HCT116 (cell line): ENCODE data around the gene GALNT18. TPM values are rescaled to one million over a fixed set of nuclear protein-coding genes. Genes with fewer than 3 reads are reported as not detected.

Experiments used
- ATAC-seq: fragments of 200-7000 bp; cut with Tn5 transposase; 2 replicates; pipeline ENCODE4 v1.9.1; 2020; ENCODE audit warnings: mild to moderate bottlenecking, moderate library complexity
- BruUV-seq: library from RNA; stranded (reverse); fragments of 400-500 nt; replicated peaks from 2 replicates; lab custom pipeline; 2021; lab: Mats Ljungman, UMichigan
- CTCF ChIA-PET: fragments of 300-600 bp; sonication (Branson Sonifier 250); formaldehyde crosslinking; loops from one replicate; lab custom pipeline; 2021; ENCODE audit warnings: antibody characterized with exemption; lab: Charles Lee
- POLR2A ChIA-PET: fragments of 300-600, 350-600 bp; sonication (Branson Sonifier 250); formaldehyde crosslinking; loops from one replicate; lab custom pipeline; 2021; ENCODE audit warnings: antibody characterized with exemption; lab: Charles Lee
- RAD21 ChIA-PET, 2 experiments: fragments of 300-600 bp; sonication (Branson Sonifier 250); formaldehyde crosslinking; loops; one replicate each; lab custom pipeline; 2023; ENCODE audit warnings: low total read pairs in 2 of 2; ENCODE audit not compliant: uncharacterized antibody in 2 of 2, unreplicated experiment in 2 of 2, low non-redundant PET in 1 of 2; lab: Charles Lee
- DNase-seq: peaks from one replicate; pipeline ENCODE4 v3.0.0-alpha.2; 2010; ENCODE audit warnings: low read depth, low spot score
- H2AFZ ChIP-seq: fragments of 200-600 bp; shearing (Covaris generic), sonication (generic); 2 replicates; pipeline ENCODE4 v1.6.1; 2017; ENCODE audit warnings: low read depth, mixed run types, mixed read lengths, antibody characterized with exemption, low read length; ENCODE audit not compliant: poor library complexity, severe bottlenecking
- H3K27ac ChIP-seq: 2 replicates; pipeline ENCODE4 v1.5.1; 2012; ENCODE audit warnings: low read depth, low read length
- H3K27me3 ChIP-seq: fragments of 200-600 bp; sonication (generic); 2 replicates; pipeline ENCODE4 v1.6.1; 2016; ENCODE audit warnings: mixed run types, low read length, mixed read lengths; ENCODE audit not compliant: insufficient read depth
- H3K36me3 ChIP-seq, 2 experiments: fragments of 200-500 bp in 1 of 2; fragments of 200-600 bp in 1 of 2; sonication (Bioruptor generic) in 1 of 2; sonication (generic) in 1 of 2; 2 replicates each; pipeline versions ENCODE4 v1.5.1 to v1.6.1; 2014 to 2016; ENCODE audit warnings: low read length in 2 of 2, inconsistent platforms in 1 of 2, mixed read lengths in 1 of 2, mixed run types in 1 of 2; ENCODE audit not compliant: insufficient read depth in 2 of 2, control insufficient read depth in 1 of 2
- H3K4me1 ChIP-seq, 2 experiments: fragments of 200-600 bp in 1 of 2; sonication (generic) in 1 of 2; 2 replicates each; pipeline versions ENCODE4 v1.5.1 to v1.6.1; 2012 to 2017; ENCODE audit warnings: low read length in 2 of 2, inconsistent platforms in 1 of 2, mild to moderate bottlenecking in 1 of 2, mixed read lengths in 1 of 2, mixed run types in 1 of 2, moderate library complexity in 1 of 2; ENCODE audit not compliant: insufficient read depth in 2 of 2, control insufficient read depth in 1 of 2
- H3K4me2 ChIP-seq: fragments of 200-600 bp; sonication (generic); 2 replicates; pipeline ENCODE4 v1.6.1; 2017; ENCODE audit warnings: mixed run types, low read length, mixed read lengths
- H3K4me3 ChIP-seq, 2 experiments: fragments of 200-600 bp in 1 of 2; sonication (generic) in 1 of 2; replicated peaks in 1 of 2; 2 replicates each; pipeline ENCODE4 v1.5.1; 2011 to 2016; ENCODE audit warnings: low read length in 2 of 2, control low read depth in 1 of 2, low read depth in 1 of 2, mild to moderate bottlenecking in 1 of 2, mixed read lengths in 1 of 2, mixed run types in 1 of 2
- H3K79me2 ChIP-seq: fragments of 200-600 bp; sonication (generic); 2 replicates; pipeline ENCODE4 v1.6.1; 2017; ENCODE audit warnings: mild to moderate bottlenecking, mixed run types, low read length, moderate library complexity, mixed read lengths; ENCODE audit not compliant: insufficient read depth
- H3K9ac ChIP-seq: fragments of 200-600 bp; sonication (generic); 2 replicates; pipeline ENCODE4 v1.6.1; 2016; ENCODE audit warnings: low read length, mixed read lengths
- H3K9me2 ChIP-seq: fragments of 200-600 bp; sonication (generic), shearing (Covaris generic); 2 replicates; pipeline ENCODE4 v1.6.1; 2017; ENCODE audit warnings: mixed run types, mild to moderate bottlenecking, moderate library complexity; ENCODE audit not compliant: insufficient read depth
- H3K9me3 ChIP-seq, 2 experiments: fragments of 200-500 bp in 1 of 2; fragments of 200-600 bp in 1 of 2; sonication (Bioruptor generic) in 1 of 2; sonication (generic) in 1 of 2; 2 replicates each; pipeline ENCODE4 v1.6.1; 2014 to 2017; ENCODE audit warnings: low read length in 2 of 2, mixed read lengths in 2 of 2, inconsistent platforms in 1 of 2, low read depth in 1 of 2, mild to moderate bottlenecking in 1 of 2, mixed run types in 1 of 2, moderate library complexity in 1 of 2; ENCODE audit not compliant: control insufficient read depth in 1 of 2, insufficient read depth in 1 of 2
- H4K20me1 ChIP-seq: fragments of 200-600 bp; sonication (generic), shearing (Covaris generic); 2 replicates; pipeline ENCODE4 v1.6.1; 2017; ENCODE audit warnings: mixed run types, mild to moderate bottlenecking, moderate library complexity; ENCODE audit not compliant: insufficient read depth
- CBX3 ChIP-seq: IDR thresholded peaks from 2 replicates; pipeline ENCODE4 v1.6.1; 2012; ENCODE audit warnings: low read depth
- CEBPB ChIP-seq: IDR thresholded peaks from 2 replicates; pipeline ENCODE4 v1.6.1; 2012; ENCODE audit warnings: low read depth
- EZH2 ChIP-seq: fragments of 200-600 bp; sonication (generic); IDR thresholded peaks from 2 replicates; pipeline ENCODE4 v1.6.1; 2017; ENCODE audit warnings: antibody characterized with exemption, mixed run types
- EZH2phosphoT487 ChIP-seq: fragments of 200-600 bp; IDR thresholded peaks from 2 replicates; pipeline ENCODE4 v1.6.1; 2018; ENCODE audit warnings: antibody characterized with exemption, borderline replicate concordance
- JUND ChIP-seq: IDR thresholded peaks from 2 replicates; pipeline ENCODE4 v1.6.1; 2012
- POLR2AphosphoS5 ChIP-seq: IDR thresholded peaks from 2 replicates; pipeline ENCODE4 v1.6.1; 2011; ENCODE audit warnings: mild to moderate bottlenecking, low read depth, low read length, moderate library complexity
- RAD21 ChIP-seq: IDR thresholded peaks from 2 replicates; pipeline ENCODE4 v1.6.1; 2012; ENCODE audit warnings: low read depth, mild to moderate bottlenecking
- SP1 ChIP-seq: IDR thresholded peaks from 2 replicates; pipeline ENCODE4 v1.6.1; 2012; ENCODE audit warnings: low read depth
- TCF7L2 ChIP-seq: IDR thresholded peaks from 2 replicates; pipeline ENCODE4 v1.7.0; 2011; ENCODE audit warnings: borderline replicate concordance, inconsistent platforms; ENCODE audit not compliant: insufficient read depth, insufficient read length; ENCODE audit errors: extremely low read depth
- YY1 ChIP-seq: IDR thresholded peaks from 2 replicates; pipeline ENCODE4 v1.6.1; 2011; ENCODE audit warnings: low read length, low read depth, moderate library complexity, mild to moderate bottlenecking; ENCODE audit not compliant: insufficient replicate concordance; ENCODE audit errors: extremely low read depth
- ZFX ChIP-seq: fragments of 450-650 bp; IDR thresholded peaks from 2 replicates; pipeline ENCODE4 v1.6.1; 2017
- intact Hi-C: fragments of 100-400 bp; cut with micrococcal nuclease; formaldehyde crosslinking; loops from 2 replicates; pipeline ENCODE4 v1.10.0; 2022
- total RNA-seq: library from RNA; stranded (reverse); gene quantifications from one replicate; pipeline ENCODE4 v1.2.1, GENCODE V29; 2021; ENCODE audit not compliant: unreplicated experiment
- TF ChIP-seq, protein P1 (sequence below): IDR thresholded peaks from 2 replicates; pipeline ENCODE4 v1.6.1; 2012; ENCODE audit warnings: low read depth
- TF ChIP-seq, protein P2 (sequence below): IDR thresholded peaks from 2 replicates; pipeline ENCODE4 v1.6.1; 2011; ENCODE audit warnings: mild to moderate bottlenecking, low read length, moderate library complexity; ENCODE audit not compliant: insufficient replicate concordance; ENCODE audit errors: extremely low read depth
- TF ChIP-seq, protein P3 (sequence below), 3 experiments: fragments of 200-600 bp in 1 of 3; sonication (generic) in 1 of 3; IDR thresholded peaks in 2 of 3; conservative IDR thresholded peaks in 1 of 3; 2 replicates each; pipeline ENCODE4 v1.5.1; 2012 to 2017; ENCODE audit warnings: low read depth in 2 of 3, low read length in 2 of 3, antibody characterized with exemption in 1 of 3, borderline replicate concordance in 1 of 3, control low read depth in 1 of 3, mild to moderate bottlenecking in 1 of 3, mixed read lengths in 1 of 3, mixed run types in 1 of 3, moderate library complexity in 1 of 3; ENCODE audit not compliant: insufficient read depth in 1 of 3

The GALNT18 gene
- total RNA-seq, 1 experiment from 2014 or later = 19.9 TPM

DNA sequence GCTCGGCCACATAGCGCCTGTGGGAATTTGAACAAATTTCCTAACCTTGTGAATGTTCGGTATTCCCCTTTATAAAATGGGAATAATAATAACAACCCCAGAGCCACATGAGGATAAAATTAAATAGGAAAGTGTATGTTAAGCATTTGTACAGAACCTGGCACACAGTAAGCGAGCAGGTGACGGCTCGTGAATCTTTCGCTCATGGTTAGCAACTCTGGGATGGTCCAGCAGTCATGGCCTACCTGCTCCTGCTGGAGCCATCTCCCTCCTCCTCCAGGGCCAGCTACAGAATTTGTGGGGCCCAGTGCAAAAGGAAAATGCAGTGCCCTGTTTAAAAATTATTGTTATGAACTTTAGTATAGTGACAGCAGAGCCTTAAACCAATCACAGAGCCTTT, 180.3 kb downstream of the GALNT18 start:
- Histone ChIP-seq H3K27me3 (no peaks in the 10 kb centered on the region), H3K9me3 (no peaks in the 10 kb centered on the region), H3K4me3 (no peak overlapping the region), H2AFZ (no peak overlapping the region), H3K4me1 (peaks cover 11 to 15% of the 10 kb centered on the region in 2 experiments; a peak in 3 of 4 replicates), H3K79me2 (no peaks in the 10 kb centered on the region), H4K20me1 (no peaks in the 10 kb centered on the region), H3K9me2 (no peaks in the 10 kb centered on the region), H3K4me2 (no peak overlapping the region), H3K27ac (no peak overlapping the region), H3K36me3 (no peaks in the 10 kb centered on the region), H3K9ac (no peak overlapping the region)
- DNase-seq (no peak), ATAC-seq (no peak)
- CTCF ChIA-PET = no interaction called here
- BruUV-seq = no TSS peak
- intact Hi-C loops = no loop called here
- TF ChIP-seq SP1 = no peak
- TF ChIP-seq, protein P1, sequence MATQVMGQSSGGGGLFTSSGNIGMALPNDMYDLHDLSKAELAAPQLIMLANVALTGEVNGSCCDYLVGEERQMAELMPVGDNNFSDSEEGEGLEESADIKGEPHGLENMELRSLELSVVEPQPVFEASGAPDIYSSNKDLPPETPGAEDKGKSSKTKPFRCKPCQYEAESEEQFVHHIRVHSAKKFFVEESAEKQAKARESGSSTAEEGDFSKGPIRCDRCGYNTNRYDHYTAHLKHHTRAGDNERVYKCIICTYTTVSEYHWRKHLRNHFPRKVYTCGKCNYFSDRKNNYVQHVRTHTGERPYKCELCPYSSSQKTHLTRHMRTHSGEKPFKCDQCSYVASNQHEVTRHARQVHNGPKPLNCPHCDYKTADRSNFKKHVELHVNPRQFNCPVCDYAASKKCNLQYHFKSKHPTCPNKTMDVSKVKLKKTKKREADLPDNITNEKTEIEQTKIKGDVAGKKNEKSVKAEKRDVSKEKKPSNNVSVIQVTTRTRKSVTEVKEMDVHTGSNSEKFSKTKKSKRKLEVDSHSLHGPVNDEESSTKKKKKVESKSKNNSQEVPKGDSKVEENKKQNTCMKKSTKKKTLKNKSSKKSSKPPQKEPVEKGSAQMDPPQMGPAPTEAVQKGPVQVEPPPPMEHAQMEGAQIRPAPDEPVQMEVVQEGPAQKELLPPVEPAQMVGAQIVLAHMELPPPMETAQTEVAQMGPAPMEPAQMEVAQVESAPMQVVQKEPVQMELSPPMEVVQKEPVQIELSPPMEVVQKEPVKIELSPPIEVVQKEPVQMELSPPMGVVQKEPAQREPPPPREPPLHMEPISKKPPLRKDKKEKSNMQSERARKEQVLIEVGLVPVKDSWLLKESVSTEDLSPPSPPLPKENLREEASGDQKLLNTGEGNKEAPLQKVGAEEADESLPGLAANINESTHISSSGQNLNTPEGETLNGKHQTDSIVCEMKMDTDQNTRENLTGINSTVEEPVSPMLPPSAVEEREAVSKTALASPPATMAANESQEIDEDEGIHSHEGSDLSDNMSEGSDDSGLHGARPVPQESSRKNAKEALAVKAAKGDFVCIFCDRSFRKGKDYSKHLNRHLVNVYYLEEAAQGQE = no peak
- TF ChIP-seq CEBPB = no peak
- no peak for TF ChIP-seq EZH2phosphoT487
- TF ChIP-seq ZFX = no peak
- TF ChIP-seq EZH2 = no peak
- no peak for TF ChIP-seq JUND
- no peak for TF ChIP-seq CBX3
- POLR2A ChIA-PET = no interaction called here
- RAD21 ChIA-PET = no interaction called here

DNA sequence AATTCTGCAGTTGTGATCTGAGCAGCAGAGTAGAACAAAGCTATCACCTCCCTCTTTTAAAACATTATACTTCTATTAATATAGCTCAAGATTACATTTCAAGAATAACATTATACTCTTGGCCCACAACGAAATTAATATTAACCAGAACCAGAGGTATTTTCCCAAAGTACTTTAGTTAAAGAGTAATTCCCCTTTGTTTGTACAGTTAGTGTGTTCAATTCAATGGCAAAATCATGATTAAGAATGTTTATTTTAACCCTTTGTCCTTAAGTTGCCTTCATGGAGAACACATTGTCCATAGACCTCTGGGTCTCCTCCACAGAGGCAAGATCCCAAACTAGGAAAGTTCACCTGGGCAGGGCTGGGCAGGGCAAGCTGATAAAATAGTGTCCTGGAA, 180.7 kb downstream of the GALNT18 start:
- H3K79me2 ChIP-seq = no peaks in the 10 kb centered on the region
- H3K27ac ChIP-seq = no peak overlapping the region
- no peak for DNase-seq
- no peak for ATAC-seq
- H3K4me1 ChIP-seq = peaks cover 11 to 15% of the 10 kb centered on the region in 2 experiments; a peak in 3 of 4 replicates
- BruUV-seq = no TSS peak
- no peaks in the 10 kb centered on the region for H3K9me3 ChIP-seq
- H2AFZ ChIP-seq = no peak overlapping the region
- H3K27me3 ChIP-seq = no peaks in the 10 kb centered on the region
- no peaks in the 10 kb centered on the region for H3K36me3 ChIP-seq
- H3K9ac ChIP-seq = no peak overlapping the region
- H3K4me3 ChIP-seq = no peak overlapping the region
- no peaks in the 10 kb centered on the region for H4K20me1 ChIP-seq
- ChIA-PET RAD21 (no interaction called here), CTCF (no interaction called here), POLR2A (no interaction called here)
- intact Hi-C loops = no loop called here
- H3K9me2 ChIP-seq = no peaks in the 10 kb centered on the region
- no peak overlapping the region for H3K4me2 ChIP-seq
- TF ChIP-seq YY1 (no peak), RAD21 (no peak), SP1 (no peak), POLR2AphosphoS5 (no peak), TCF7L2 (no peak)
- TF ChIP-seq, protein P2, sequence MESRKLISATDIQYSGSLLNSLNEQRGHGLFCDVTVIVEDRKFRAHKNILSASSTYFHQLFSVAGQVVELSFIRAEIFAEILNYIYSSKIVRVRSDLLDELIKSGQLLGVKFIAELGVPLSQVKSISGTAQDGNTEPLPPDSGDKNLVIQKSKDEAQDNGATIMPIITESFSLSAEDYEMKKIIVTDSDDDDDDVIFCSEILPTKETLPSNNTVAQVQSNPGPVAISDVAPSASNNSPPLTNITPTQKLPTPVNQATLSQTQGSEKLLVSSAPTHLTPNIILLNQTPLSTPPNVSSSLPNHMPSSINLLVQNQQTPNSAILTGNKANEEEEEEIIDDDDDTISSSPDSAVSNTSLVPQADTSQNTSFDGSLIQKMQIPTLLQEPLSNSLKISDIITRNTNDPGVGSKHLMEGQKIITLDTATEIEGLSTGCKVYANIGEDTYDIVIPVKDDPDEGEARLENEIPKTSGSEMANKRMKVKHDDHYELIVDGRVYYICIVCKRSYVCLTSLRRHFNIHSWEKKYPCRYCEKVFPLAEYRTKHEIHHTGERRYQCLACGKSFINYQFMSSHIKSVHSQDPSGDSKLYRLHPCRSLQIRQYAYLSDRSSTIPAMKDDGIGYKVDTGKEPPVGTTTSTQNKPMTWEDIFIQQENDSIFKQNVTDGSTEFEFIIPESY = no peak
- TF ChIP-seq, protein P3, sequence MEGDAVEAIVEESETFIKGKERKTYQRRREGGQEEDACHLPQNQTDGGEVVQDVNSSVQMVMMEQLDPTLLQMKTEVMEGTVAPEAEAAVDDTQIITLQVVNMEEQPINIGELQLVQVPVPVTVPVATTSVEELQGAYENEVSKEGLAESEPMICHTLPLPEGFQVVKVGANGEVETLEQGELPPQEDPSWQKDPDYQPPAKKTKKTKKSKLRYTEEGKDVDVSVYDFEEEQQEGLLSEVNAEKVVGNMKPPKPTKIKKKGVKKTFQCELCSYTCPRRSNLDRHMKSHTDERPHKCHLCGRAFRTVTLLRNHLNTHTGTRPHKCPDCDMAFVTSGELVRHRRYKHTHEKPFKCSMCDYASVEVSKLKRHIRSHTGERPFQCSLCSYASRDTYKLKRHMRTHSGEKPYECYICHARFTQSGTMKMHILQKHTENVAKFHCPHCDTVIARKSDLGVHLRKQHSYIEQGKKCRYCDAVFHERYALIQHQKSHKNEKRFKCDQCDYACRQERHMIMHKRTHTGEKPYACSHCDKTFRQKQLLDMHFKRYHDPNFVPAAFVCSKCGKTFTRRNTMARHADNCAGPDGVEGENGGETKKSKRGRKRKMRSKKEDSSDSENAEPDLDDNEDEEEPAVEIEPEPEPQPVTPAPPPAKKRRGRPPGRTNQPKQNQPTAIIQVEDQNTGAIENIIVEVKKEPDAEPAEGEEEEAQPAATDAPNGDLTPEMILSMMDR (IDR thresholded peaks at IDR 0.05 in 2 of 3, conservative IDR thresholded peaks at IDR 0.05 in 1 of 3; ENCODE audit: borderline replicate concordance in 1 of 3, insufficient read depth in 1 of 3, low read depth in 2 of 3, low read length in 2 of 3) = no peak
